T-cell (primary cell): ENCODE data around the gene DSG1. TPM values are rescaled to one million over a fixed set of nuclear protein-coding genes. Genes with fewer than 3 reads are reported as not detected.

ENCODE experiments used
- ATAC-seq, 4 experiments: fragments of 200-7000 bp in 3 of 4; fragments of 150-1000 bp in 1 of 4; cut with Tn5 transposase; replicated peaks in 1 of 4; 1 replicate in 3 of 4; 2 replicates in 1 of 4; pipeline ENCODE4 v1.10.0; 2021; ENCODE audit warnings: moderate library complexity in 3 of 4, mild to moderate bottlenecking in 2 of 4, moderate number of reproducible peaks in 1 of 4
- CTCF ChIA-PET, 2 donors: fragments of 300-600 bp; sonication (Branson Sonifier 250); formaldehyde crosslinking; loops; one replicate each; lab custom pipeline; 2022; ENCODE audit warnings: antibody characterized with exemption in 2 of 2; lab: Charles Lee
- POLR2A ChIA-PET, 2 donors: fragments of 300-600 bp; sonication (Branson Sonifier 250); formaldehyde crosslinking; loops; one replicate each; lab custom pipeline; 2022; ENCODE audit warnings: antibody characterized with exemption in 2 of 2; lab: Charles Lee
- DNase-seq, 35 experiments: peaks; one replicate each; pipeline versions ENCODE4 v3.0.0 to v3.0.0-alpha.2; 2013 to 2023
- H3K27ac ChIP-seq: one replicate; pipeline ENCODE4 v1.5.1; 2013; ENCODE audit warnings: low read length
- H3K27me3 ChIP-seq, 2 experiments: replicated peaks in 1 of 2; 1 replicate in 1 of 2; 2 replicates in 1 of 2; pipeline versions ENCODE4 v1.6.1 to v1.7.0; 2013; ENCODE audit warnings: low read length in 1 of 2, mixed read lengths in 1 of 2; ENCODE audit not compliant: control insufficient read depth in 2 of 2, insufficient read depth in 2 of 2; ENCODE audit errors: extremely low read depth in 1 of 2
- H3K36me3 ChIP-seq, 2 donors: 1 replicate in 1 of 2; 2 replicates in 1 of 2; pipeline versions ENCODE4 v1.6.1 to v1.7.0; 2013; ENCODE audit warnings: low read length in 1 of 2; ENCODE audit not compliant: control insufficient read depth in 2 of 2, insufficient read depth in 1 of 2; ENCODE audit errors: extremely low read depth in 1 of 2
- H3K4me1 ChIP-seq, 2 experiments: 1 replicate in 1 of 2; 2 replicates in 1 of 2; pipeline versions ENCODE4 v1.6.1 to v1.7.0; 2013; ENCODE audit warnings: low read length in 2 of 2, mixed read lengths in 1 of 2; ENCODE audit not compliant: insufficient read depth in 2 of 2, control insufficient read depth in 1 of 2; ENCODE audit errors: extremely low read depth in 1 of 2
- H3K4me3 ChIP-seq, 2 donors: 1 replicate in 1 of 2; 2 replicates in 1 of 2; pipeline versions ENCODE4 v1.5.1 to v1.7.0; 2013; ENCODE audit warnings: mild to moderate bottlenecking in 2 of 2, low read length in 1 of 2, moderate library complexity in 1 of 2; ENCODE audit not compliant: control insufficient read depth in 1 of 2; ENCODE audit errors: extremely low read depth in 1 of 2
- H3K9me3 ChIP-seq: 2 replicates; pipeline ENCODE4 v1.7.0; 2013
- H3K27ac Mint-ChIP-seq, 2 donors: one replicate each; pipeline ENCODE4 v1.8.0; 2020 to 2021; ENCODE audit warnings: mild to moderate bottlenecking in 2 of 2, mixed read lengths in 2 of 2
- H3K27me3 Mint-ChIP-seq, 2 donors: one replicate each; pipeline ENCODE4 v1.8.0; 2021 to 2022; ENCODE audit warnings: mixed read lengths in 2 of 2
- H3K36me3 Mint-ChIP-seq: one replicate; pipeline ENCODE4 v1.8.0; 2021; ENCODE audit warnings: mixed read lengths
- H3K4me1 Mint-ChIP-seq, 3 donors: one replicate each; pipeline ENCODE4 v1.8.0; 2020 to 2022; ENCODE audit warnings: mixed read lengths in 3 of 3, mild to moderate bottlenecking in 1 of 3
- H3K4me3 Mint-ChIP-seq, 3 donors: one replicate each; pipeline ENCODE4 v1.8.0; 2020 to 2022; ENCODE audit warnings: mild to moderate bottlenecking in 3 of 3, mixed read lengths in 3 of 3, moderate library complexity in 3 of 3
- H3K9me3 Mint-ChIP-seq, 3 donors: one replicate each; pipeline ENCODE4 v1.8.0; 2020 to 2022; ENCODE audit warnings: mixed read lengths in 3 of 3
- WGBS: methylation state at CpG from one replicate; pipeline ENCODE4 v1.1.5; 2013; ENCODE audit warnings: missing lambda C conversion rate; ENCODE audit not compliant: insufficient coverage; 5-methylcytosine and 5-hydroxymethylcytosine counted together
- total RNA-seq, 35 experiments: library from RNA in 6 of 35; stranded (reverse) in 6 of 35; fragments of 120-200 nt in 1 of 35; gene quantifications; one replicate each; pipeline versions ENCODE4 v1.2.1 to v1.2.4 and lab custom pipeline; 2013 to 2026

DSG1 gene
- total RNA-seq, 5 donors from 2014 or later (not counting 1 experiment from before 2014, with no cell fraction given): not detected

GRCh38 chr18:31401156-31402025 lies 83.4 kb downstream of the DSG1 start:
- Histone ChIP-seq H3K4me1 (no peaks in the 10 kb centered on the region), H3K36me3 (no peaks in the 10 kb centered on the region), H3K9me3 (no peaks in the 10 kb centered on the region), H3K27me3 (no peaks in the 10 kb centered on the region), H3K27ac (no peak overlapping the region), H3K4me3 (no peak overlapping the region)
- H3K36me3 Mint-ChIP-seq: no peaks in the 10 kb centered on the region
- no peak for ATAC-seq
- no peak overlapping the region for H3K27ac Mint-ChIP-seq
- ChIA-PET CTCF (no interaction called here), POLR2A (no interaction called here)
- DNase-seq: no peak
- no peaks in the 10 kb centered on the region for H3K27me3 Mint-ChIP-seq
- no peaks in the 10 kb centered on the region for H3K4me1 Mint-ChIP-seq
- H3K9me3 Mint-ChIP-seq: no peaks in the 10 kb centered on the region
- H3K4me3 Mint-ChIP-seq: no peak overlapping the region
- WGBS: no CpG with 5 or more reads among the region's 6 CpGs

GRCh38 chr18:31402026-31402373 lies 84.0 kb downstream of the DSG1 start:
- POLR2A ChIA-PET: no interaction called here
- Histone ChIP-seq H3K4me3 (no peak overlapping the region), H3K9me3 (no peaks in the 10 kb centered on the region), H3K27ac (no peak overlapping the region), H3K36me3 (no peaks in the 10 kb centered on the region), H3K27me3 (no peaks in the 10 kb centered on the region), H3K4me1 (no peaks in the 10 kb centered on the region)
- Mint-ChIP-seq H3K27ac (no peak overlapping the region), H3K9me3 (no peaks in the 10 kb centered on the region), H3K36me3 (no peaks in the 10 kb centered on the region), H3K4me1 (no peaks in the 10 kb centered on the region), H3K27me3 (no peaks in the 10 kb centered on the region), H3K4me3 (no peak overlapping the region)
- DNase-seq (no peak), ATAC-seq (no peak)
- CTCF ChIA-PET: no interaction called here

- ChIA-PET POLR2A (no interaction called here), CTCF (no interaction called here)
- Histone ChIP-seq H3K27me3 (no peaks in the 10 kb centered on the region), H3K27ac (no peak overlapping the region), H3K9me3 (no peaks in the 10 kb centered on the region), H3K4me3 (no peak overlapping the region), H3K4me1 (no peaks in the 10 kb centered on the region), H3K36me3 (no peaks in the 10 kb centered on the region)
- WGBS: no CpG with 5 or more reads among the region's 2 CpGs
- no peak overlapping the region for H3K4me3 Mint-ChIP-seq
- no peak overlapping the region for H3K27ac Mint-ChIP-seq
- no peaks in the 10 kb centered on the region for H3K9me3 Mint-ChIP-seq
- ATAC-seq: no peak
- no peaks in the 10 kb centered on the region for H3K4me1 Mint-ChIP-seq
- H3K36me3 Mint-ChIP-seq: no peaks in the 10 kb centered on the region
- no peak for DNase-seq
- H3K27me3 Mint-ChIP-seq: no peaks in the 10 kb centered on the region
These were observed 85.4 kb downstream of the DSG1 start for GRCh38 chr18:31403409-31403808.

Other genes starting within 250 kb of the DSG1 start
- under 1 TPM in 3 of 5 donors, not detected in 2; 0.09 to 0.16 (median 0.13) TPM for gene DSC2, start 215.7 kb upstream of the DSG1 start, total RNA-seq
- gene DSC1, start 155.3 kb upstream of the DSG1 start, total RNA-seq: 1 to 10 TPM; 1.5 to 5.9 (median 2.2) TPM
- not detected for gene DSG4, start 58.6 kb downstream of the DSG1 start, total RNA-seq
- gene DSG3, start 129.6 kb downstream of the DSG1 start, total RNA-seq: not detected
- gene DSG2, start 180.0 kb downstream of the DSG1 start, total RNA-seq: under 1 TPM; 0.07 to 0.83 (median 0.53) TPM